Right forelimb (tissue), 1 donor: Measurements from ENCODE around the gene GPBP1L1.
"Not testable (repeated sequence)": the region's sequence is repeated elsewhere in the genome, so short reads cannot be mapped to it uniquely, and the experiment has no call there.

ENCODE experiments used
- DNase-seq: peaks from one replicate; pipeline ENCODE4 v3.0.0-alpha.2; 2018

GPBP1L1 gene, protein sequence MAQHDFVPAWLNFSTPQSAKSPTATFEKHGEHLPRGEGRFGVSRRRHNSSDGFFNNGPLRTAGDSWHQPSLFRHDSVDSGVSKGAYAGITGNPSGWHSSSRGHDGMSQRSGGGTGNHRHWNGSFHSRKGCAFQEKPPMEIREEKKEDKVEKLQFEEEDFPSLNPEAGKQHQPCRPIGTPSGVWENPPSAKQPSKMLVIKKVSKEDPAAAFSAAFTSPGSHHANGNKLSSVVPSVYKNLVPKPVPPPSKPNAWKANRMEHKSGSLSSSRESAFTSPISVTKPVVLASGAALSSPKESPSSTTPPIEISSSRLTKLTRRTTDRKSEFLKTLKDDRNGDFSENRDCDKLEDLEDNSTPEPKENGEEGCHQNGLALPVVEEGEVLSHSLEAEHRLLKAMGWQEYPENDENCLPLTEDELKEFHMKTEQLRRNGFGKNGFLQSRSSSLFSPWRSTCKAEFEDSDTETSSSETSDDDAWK

GRCh38 chr1:45686288-45687013 is at the start of gene GPBP1L1:
TSS of gene GPBP1L1 (minus strand) at chr1:45686533. CDS start at chr1:45659087, 27,446 bp downstream.
- peak; percentile 99 for DNase-seq

GRCh38 chr1:45730780-45731319 is 44.5 kb upstream of the GPBP1L1 start:
- no peak for DNase-seq

DNA sequence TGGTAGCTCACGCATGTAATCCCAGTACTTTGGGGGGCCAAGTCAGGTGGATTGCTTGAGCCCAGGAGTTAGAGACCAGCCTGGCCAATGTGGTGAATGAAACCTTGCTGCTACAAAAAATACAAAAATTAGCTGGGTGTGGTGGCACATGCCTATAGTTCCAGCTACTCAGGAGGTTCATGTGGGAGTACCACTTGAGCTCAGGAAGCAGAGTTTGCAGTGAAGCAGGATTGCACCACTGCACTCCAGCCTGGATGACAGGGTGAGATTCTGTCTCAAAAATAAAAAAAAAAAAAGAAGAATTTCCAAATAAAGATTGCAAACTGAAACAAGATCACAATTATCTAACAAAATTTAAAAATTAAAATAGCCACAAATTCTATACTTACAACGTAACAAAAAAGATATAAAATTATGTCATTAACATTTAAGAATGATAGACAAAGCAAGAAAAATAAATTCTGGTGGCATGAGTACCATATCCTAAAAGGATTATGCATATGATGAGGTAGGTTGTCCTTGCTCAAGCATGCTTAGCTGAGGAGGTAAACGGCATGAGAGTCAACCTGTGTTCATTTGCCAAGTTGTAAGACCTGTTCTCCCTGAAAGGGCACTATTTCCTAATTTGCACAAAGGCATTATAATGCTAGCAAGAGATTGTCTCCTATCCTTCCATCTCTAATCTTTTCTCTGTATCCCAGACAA is 43.9 kb upstream of the GPBP1L1 start:
- DNase-seq = no peak

DNA sequence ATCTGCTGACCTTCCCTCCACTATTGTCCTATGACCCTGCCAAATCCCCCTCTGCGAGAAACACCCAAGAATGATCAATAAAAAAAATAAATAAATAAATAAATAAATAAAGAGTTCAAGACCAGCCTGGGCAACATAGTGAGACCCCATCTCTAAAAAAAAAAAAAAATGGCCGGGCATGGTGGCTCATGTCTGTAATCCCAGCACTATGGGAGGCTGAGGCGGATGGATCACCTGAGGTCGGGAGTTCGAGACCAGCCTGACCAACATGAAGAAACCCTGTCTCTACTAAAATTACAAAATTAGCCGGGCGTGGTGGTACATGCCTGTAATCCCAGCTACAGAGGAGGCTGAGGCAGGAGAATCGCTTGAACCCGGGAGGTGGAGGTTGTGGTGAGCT is 39.7 kb upstream of the GPBP1L1 start:
- not testable (repeated sequence) for DNase-seq

- DNase-seq = no peak
These were observed 37.1 kb upstream of the GPBP1L1 start for GRCh38 chr1:45723248-45723930.

- no peak for DNase-seq
These were observed 36.5 kb upstream of the GPBP1L1 start for GRCh38 chr1:45722809-45723208.

- no peak for DNase-seq
These were observed 34.9 kb upstream of the GPBP1L1 start for GRCh38 chr1:45721207-45721606.

DNA sequence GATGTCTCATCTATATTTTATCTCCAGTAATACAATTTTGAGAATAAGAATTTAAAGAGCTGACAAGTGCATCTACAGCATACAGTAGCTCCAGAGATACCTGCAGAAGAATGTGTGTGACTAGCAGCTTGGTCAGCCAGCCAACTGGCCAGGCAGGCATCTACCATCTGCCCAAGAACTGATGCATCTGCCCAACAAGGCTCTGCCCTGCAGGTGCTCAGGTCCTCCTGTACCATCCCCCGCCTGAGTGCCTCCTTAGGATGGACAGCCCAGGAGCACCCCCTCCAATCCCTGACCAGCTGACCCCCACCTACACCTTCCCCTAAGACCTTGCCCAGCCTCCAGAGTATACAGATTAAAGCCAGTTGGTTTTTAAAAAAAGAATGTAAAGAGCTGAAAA is 32.0 kb upstream of the GPBP1L1 start:
- no peak for DNase-seq

- DNase-seq = not testable (repeated sequence)
These were observed 31.1 kb upstream of the GPBP1L1 start for GRCh38 chr1:45717386-45717785.

DNA sequence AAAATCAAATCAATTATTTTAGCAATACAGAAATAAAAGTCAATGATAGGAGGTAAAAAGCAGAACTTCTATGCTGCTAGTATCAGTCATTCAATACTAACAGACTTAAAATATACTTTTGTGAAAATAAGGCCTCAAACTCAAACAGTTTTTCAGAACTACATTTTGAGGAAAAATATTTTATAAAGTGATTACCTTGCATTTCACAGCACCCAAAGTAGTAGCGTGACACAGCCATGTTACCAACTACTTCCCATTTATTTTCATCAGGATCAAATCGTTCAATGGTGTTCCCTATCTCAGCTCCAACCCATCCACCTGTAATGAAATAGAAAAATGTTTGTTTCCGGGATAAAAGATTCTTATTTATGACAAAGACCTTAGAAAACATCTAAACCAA is 30.4 kb upstream of the GPBP1L1 start:
- no peak for DNase-seq

DNA sequence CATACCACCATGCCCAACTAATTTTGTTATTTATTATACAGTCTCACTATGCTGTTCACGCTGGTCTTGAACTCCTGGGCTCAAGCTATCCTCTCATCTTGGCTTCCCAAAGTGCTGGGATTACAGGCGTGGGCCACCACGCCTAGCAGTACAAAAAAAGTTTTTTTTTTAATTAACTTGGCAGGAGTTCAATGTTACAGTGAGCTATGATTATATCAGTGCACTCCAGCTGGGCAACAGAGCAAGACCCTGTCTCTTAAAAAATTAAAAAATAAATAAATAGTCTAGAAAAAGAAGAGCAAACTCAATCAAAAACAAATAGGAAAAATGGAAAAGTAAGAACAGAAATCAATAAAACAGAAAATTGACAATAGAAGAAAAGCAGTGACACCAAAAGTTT is 27.4 kb upstream of the GPBP1L1 start:
- no peak for DNase-seq

DNA sequence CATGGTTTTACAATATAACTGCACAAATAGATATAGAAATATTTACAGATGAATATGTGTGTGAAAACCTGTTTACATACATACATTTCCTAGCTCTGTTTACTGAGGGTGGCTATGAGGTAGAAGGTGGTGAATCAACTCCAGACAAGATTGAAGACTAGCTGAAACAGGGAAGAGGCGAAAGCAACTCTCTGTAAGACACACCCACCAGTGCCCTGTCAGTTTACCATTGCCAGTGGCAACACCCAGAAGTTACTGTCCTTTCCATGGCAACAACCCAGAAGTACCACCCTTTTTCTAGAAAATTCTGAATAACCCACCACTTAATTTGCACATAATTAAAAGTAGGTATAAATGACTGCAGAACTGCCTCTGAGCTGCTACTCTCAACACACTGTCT is 18.3 kb upstream of the GPBP1L1 start:
- DNase-seq = no peak

DNA sequence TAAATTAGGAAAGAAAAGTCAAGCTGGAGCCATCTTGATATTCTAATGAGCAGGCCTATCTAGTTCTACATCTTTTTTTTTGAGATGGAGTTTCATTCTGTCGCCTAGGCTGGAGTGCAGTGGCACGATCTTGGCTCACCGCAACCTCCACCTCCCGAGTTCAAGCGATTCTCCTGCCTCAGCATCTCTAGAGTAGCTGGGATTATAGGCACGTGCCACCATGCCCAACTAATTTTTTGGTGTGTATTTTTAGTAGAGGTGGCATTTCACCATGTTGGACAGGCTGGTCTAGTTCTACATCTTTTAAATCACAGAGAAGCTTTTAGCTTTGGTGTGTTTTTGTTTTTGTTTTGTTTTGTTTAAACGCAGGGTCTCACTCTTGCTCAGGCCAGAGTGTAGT is 8.5 kb upstream of the GPBP1L1 start:
- DNase-seq = no peak

DNA sequence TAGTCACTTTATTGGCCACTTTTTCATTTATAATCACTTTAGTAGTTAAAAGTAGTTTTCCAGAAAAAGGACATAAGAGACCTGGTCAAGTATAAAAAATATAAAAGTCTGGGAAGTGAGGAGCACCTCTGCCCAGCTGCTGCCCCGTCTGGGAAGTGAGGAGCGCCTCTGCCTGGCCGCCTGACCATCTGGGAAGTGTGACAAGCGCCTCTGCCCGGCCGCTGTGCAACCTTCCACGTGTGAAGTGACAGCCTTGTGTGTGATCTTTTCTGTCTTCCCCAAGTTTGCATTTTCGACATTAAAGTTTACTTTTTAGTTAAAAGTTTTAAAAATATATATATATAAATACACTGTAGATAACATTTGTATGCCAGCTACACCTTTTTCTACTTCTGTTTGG is 7.5 kb upstream of the GPBP1L1 start:
- not testable (repeated sequence) for DNase-seq

- DNase-seq = peak; percentile 92
These were observed 1.7 kb upstream of the GPBP1L1 start, which contains the start of gene TMEM69 for GRCh38 chr1:45687754-45688740. TSS of gene TMEM69 (plus strand) at chr1:45688181. CDS start at chr1:45691069, 2,888 bp downstream.

- peak; percentile 98 for DNase-seq
These were observed 851 bp upstream of the GPBP1L1 start for GRCh38 chr1:45687014-45687753.

DNA sequence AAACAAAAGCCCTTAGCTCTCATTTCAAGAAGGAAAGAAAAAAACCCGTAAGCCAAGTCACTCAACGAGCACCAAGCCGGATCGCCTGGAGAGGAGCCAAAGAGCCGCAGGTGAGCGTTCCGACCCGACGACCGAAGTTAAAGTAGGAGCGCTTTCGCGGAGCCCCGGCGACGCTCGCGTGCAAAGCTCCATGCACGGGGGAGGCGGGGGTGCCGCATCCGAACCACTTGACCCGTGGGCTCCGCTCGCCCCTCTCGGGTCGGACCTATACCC is 382 bp downstream of the GPBP1L1 start:
- DNase-seq = no peak

GRCh38 chr1:45685308-45686014 is 872 bp downstream of the GPBP1L1 start:
- DNase-seq = no peak

DNA sequence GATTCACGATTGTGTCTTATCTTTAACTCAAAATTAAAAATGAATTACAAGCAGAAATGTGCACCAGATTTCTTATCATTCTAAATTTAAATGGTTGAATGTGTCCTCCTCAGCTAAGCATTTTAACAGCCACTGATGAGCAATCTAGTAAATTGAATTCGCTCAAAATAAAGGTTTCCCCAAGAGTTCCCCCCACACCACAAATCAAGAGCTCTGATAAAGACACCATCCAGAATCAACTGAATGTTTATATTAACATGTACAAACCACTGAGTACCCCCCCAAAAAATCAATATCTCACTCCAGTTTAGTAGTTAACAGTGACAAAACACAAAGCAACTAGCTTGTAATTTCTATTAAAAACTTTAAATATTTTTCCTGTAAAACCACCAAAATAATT is 1.9 kb downstream of the GPBP1L1 start:
- no peak for DNase-seq

DNA sequence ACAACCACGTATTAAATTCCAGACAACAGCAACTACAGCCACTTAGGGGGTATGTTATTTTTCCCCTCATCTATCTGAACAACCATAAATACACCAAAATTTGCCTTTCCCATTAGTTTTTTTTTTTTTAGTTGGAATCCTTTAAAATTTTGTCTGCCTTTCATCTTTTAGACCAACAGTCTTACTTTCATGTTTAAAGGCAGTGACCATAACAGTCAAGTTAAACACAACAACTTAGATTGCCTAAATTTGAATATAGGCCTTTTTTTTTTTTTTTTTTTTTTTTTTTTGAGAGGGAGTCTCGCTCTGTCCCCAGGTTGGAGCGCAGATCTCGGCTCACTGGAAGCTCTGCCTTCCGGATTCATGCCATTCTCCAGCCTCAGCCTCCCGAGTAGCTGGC is 3.4 kb downstream of the GPBP1L1 start:
- no peak for DNase-seq
